ENCODE results near the gene AP2S1.

GRCh38 chr19:46830864-46831263, 19.8 kb downstream of the AP2S1 start:
- TF ChIP-seq CTCF (tag by site-specific recombination; IDR thresholded peaks at IDR 0.05): no peak
- TF ChIP-seq ZNF24 (tag by site-specific recombination; IDR thresholded peaks at IDR 0.05): no peak
- no peak for TF ChIP-seq ZNF664 (tag by site-specific recombination; IDR thresholded peaks at IDR 0.05)
- no peak for TF ChIP-seq ZNF274 (IDR thresholded peaks at IDR 0.05; ENCODE audit: low read length)
- no peak for TF ChIP-seq ZNF274 (tag by site-specific recombination; IDR thresholded peaks at IDR 0.05; ENCODE audit: borderline replicate concordance)
- TF ChIP-seq ZNF394 (tag by site-specific recombination; IDR thresholded peaks at IDR 0.05; ENCODE audit: borderline replicate concordance): no peak
- no peak for TF ChIP-seq INSM2 (tag by site-specific recombination; IDR thresholded peaks at IDR 0.05)
- no peak for TF ChIP-seq MEIS1 (CRISPR knock-in tag; IDR thresholded peaks at IDR 0.05; ENCODE audit: borderline replicate concordance)

Measured in HEK293 (cell line).